Heart left ventricle (tissue), 16 donors: Measurements from ENCODE around the gene RNF26. TPM values are rescaled to one million over a fixed set of nuclear protein-coding genes. Genes with fewer than 3 reads are reported as not detected.

Experiments
- ATAC-seq, 4 donors: fragments of 200-7000 bp; cut with Tn5 transposase; one replicate each; pipeline ENCODE4 v1.9.1; 2020 to 2022; ENCODE audit warnings: moderate library complexity in 4 of 4, mild to moderate bottlenecking in 3 of 4, moderate number of reproducible peaks in 1 of 4
- DNase-seq, 5 donors: peaks; one replicate each; pipeline ENCODE4 v3.0.0-alpha.2; 2020
- H3K27ac ChIP-seq, 12 donors: fragments of 200-600 bp; sonication (generic) in 4 of 12; one replicate each; pipeline versions ENCODE4 v1.5.0 to v1.8.0; 2016 to 2022; ENCODE audit warnings: mild to moderate bottlenecking in 2 of 12
- H3K27me3 ChIP-seq, 9 donors: fragments of 200-600 bp; sonication (generic) in 2 of 9; one replicate each; pipeline versions ENCODE4 v1.5.1 to v1.8.0; 2016 to 2022; ENCODE audit warnings: mild to moderate bottlenecking in 3 of 9
- H3K36me3 ChIP-seq, 9 donors: fragments of 200-600 bp; sonication (generic) in 2 of 9; one replicate each; pipeline versions ENCODE4 v1.5.0 to v1.8.0; 2018 to 2022; ENCODE audit warnings: mild to moderate bottlenecking in 2 of 9
- H3K4me1 ChIP-seq, 12 donors: fragments of 200-600 bp; sonication (generic) in 4 of 12; one replicate each; pipeline versions ENCODE4 v1.5.0 to v1.8.0; 2016 to 2022; ENCODE audit warnings: mild to moderate bottlenecking in 3 of 12
- H3K4me3 ChIP-seq, 12 donors: fragments of 200-600 bp; sonication (generic) in 4 of 12; one replicate each; pipeline versions ENCODE4 v1.5.0 to v1.8.0; 2017 to 2022; ENCODE audit warnings: mild to moderate bottlenecking in 9 of 12, moderate library complexity in 4 of 12
- H3K9me3 ChIP-seq, 12 donors: fragments of 200-600 bp; sonication (generic) in 4 of 12; one replicate each; pipeline versions ENCODE4 v1.5.0 to v1.8.0; 2016 to 2022; ENCODE audit warnings: mild to moderate bottlenecking in 1 of 12
- POLR2A ChIP-seq, 2 donors: fragments of 450-650 bp; IDR thresholded peaks; one replicate each; pipeline ENCODE4 v1.6.1; 2017; ENCODE audit warnings: antibody characterized with exemption in 2 of 2, mild to moderate bottlenecking in 2 of 2, moderate library complexity in 2 of 2
- WGBS, 4 donors: extraction: QIAGEN DNeasy Blood & Tissue Kit in 2 of 4; methylation state at CpG; one replicate each; pipeline versions ENCODE4 v1.1.5 to v1.1.7; 2013 to 2018; 5-methylcytosine and 5-hydroxymethylcytosine counted together
- intact Hi-C, 10 donors: fragments of 100-400 bp; cut with DNase I; formaldehyde crosslinking; loops; one replicate each; pipeline versions ENCODE4 v1.11.1 to v1.14.2; 2022
- polyA plus RNA-seq, 2 donors: library from polyadenylated mRNA; stranded (reverse); fragments of 200-250 nt; gene quantifications; one replicate each; pipeline ENCODE4 v1.2.3, GENCODE V29; 2013
- total RNA-seq, 9 donors: library from RNA; depleted of rRNA in 2 of 9; stranded (reverse); fragments of >200 nt in 2 of 9; fragmentation: NEBNext Ultra II Directional in 3 of 9; extraction: Animal tissue kit (Norgen Biotek cat#: 25700) in 3 of 9; gene quantifications; one replicate each; pipeline versions ENCODE4 v1.1.0 to v1.2.4, GENCODE V29; 2016 to 2023
- TF ChIP-seq, protein P1 (sequence below), 12 donors: fragments of 200-600 bp; sonication (generic) in 4 of 12; IDR thresholded peaks; one replicate each; pipeline versions ENCODE4 v1.5.0 to v1.8.0; 2018 to 2022; ENCODE audit warnings: antibody characterized with exemption in 12 of 12, mild to moderate bottlenecking in 5 of 12
- donor health status: ischemic (EF 13 %, LVEDD 7.1; RV severe dilation, severe dysfunction).
- donor health status: healthy with polysubstance abuse.
- donor health status: DM: no; HTN: yes; CAD: no.
- donor health status: DM: no; HTN: no; CAD: no.
- donor health status: ischemic (EF 25% LVEDD 6.9; RV normal size, moderate dysfunction).
- donor health status: ischemic (EF 25% LVEDD 5.7; RV mildly dilated, moderate dysfunction).
- donor health status: healthy.
- donor health status: DM: yes; HTN: yes; CAD: no.
- donor health status: ischemic (EF 35%, LVEDD 5.7; RV mildly dilated, moderate dysfunction).
- donor health status: nonischemic (EF 11% LVEDD 7.7; RV severe dilation, severe dysfunction).
- donor health status: DM: yes; HTN: yes; CAD: no.
- donor health status: PGD.
- donor health status: ischemic (EF 29% LVEDD 5.4; RV normal size, mild dysfunction).
- donor health status: nonischemic (EF 23%, LVEDD 6.1; RV moderate dilation, normal function).

Gene RNF26
- total and polyA plus RNA-seq, 11 donors, result 6.2 to 22.4 (median 11.8) TPM

DNA sequence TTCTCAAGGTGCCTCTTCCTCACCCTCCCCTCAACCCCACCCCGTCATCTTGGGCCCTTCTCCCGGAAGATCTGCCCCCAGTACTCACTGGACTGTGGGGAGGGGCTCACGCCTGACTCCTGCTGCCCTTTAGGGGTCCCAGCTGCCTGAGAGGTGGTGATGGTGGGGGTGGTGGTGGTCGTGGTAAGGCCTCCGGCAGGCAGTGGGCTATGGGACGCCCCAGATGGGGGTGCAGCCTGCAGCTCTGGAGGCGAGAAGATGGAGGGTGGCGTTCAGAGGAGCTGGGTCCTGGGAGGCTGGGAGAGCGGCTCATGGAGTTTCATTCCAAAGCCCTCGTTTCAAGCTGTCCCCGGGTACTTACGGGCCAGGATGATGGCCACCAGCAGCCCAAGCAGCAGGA, 11.4 kb downstream of the RNF26 start:
- no peaks in the 10 kb centered on the region for H3K36me3 ChIP-seq
- no peak overlapping the region for H3K27ac ChIP-seq
- no peak for TF ChIP-seq POLR2A (IDR thresholded peaks at IDR 0.05)
- TF ChIP-seq, protein P1, sequence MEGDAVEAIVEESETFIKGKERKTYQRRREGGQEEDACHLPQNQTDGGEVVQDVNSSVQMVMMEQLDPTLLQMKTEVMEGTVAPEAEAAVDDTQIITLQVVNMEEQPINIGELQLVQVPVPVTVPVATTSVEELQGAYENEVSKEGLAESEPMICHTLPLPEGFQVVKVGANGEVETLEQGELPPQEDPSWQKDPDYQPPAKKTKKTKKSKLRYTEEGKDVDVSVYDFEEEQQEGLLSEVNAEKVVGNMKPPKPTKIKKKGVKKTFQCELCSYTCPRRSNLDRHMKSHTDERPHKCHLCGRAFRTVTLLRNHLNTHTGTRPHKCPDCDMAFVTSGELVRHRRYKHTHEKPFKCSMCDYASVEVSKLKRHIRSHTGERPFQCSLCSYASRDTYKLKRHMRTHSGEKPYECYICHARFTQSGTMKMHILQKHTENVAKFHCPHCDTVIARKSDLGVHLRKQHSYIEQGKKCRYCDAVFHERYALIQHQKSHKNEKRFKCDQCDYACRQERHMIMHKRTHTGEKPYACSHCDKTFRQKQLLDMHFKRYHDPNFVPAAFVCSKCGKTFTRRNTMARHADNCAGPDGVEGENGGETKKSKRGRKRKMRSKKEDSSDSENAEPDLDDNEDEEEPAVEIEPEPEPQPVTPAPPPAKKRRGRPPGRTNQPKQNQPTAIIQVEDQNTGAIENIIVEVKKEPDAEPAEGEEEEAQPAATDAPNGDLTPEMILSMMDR (IDR thresholded peaks at IDR 0.05), result no peak
- H3K4me1 ChIP-seq, result peaks cover 0 to 25% (median 12%) of the 10 kb centered on the region in 12 donors
- no peak overlapping the region for H3K4me3 ChIP-seq
- intact Hi-C loops, result no loop called here
- 88 to 93% (median 89%) methylated on average over 11 to 12 of the region's 12 CpGs for WGBS, 4 donors
- no peaks in the 10 kb centered on the region for H3K9me3 ChIP-seq
- H3K27me3 ChIP-seq, result peaks cover 0 to 16% (median 0%) of the 10 kb centered on the region in 9 donors
- DNase-seq (no peak), ATAC-seq (no peak)

DNA sequence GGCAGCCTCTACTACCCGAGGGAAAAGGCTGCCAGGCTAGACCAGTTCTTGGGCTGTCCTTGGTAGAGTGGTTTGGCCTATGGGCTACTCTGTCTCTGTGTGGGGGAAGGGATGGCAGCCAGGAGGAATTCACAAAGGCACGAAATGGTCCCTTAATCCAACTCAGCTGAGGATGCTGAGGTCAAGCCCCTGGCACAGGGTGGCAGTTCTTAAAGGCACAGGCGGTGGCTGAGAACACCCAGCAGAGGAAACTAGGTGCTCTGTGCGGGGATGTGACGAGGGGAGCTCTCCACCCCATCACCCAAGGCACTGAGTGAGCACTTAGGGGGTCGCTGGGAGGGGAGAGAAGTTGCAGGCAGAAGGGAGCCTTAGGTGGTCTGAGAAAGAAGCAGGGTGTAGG, 12.3 kb downstream of the RNF26 start, which contains the start of gene MFRP:
MFRP (minus strand) TSS at position 101 of the 400 bp plus-strand sequence. CDS start 192 bp downstream, outside the sequence.
- 60 to 87% (median 67%) methylated on average over 6 of the region's 6 CpGs for WGBS, 4 donors
- no peak for DNase-seq
- intact Hi-C loops, result no loop called here
- H3K9me3 ChIP-seq, result no peaks in the 10 kb centered on the region
- peaks cover 0 to 17% (median 3%) of the 10 kb centered on the region in 12 donors for H3K4me1 ChIP-seq
- peak within 1 kb of the TSS in 2 of 12 donors; percentile 13 to 31 for H3K27ac ChIP-seq
- H3K27me3 ChIP-seq, result peaks cover 0 to 8% (median 0%) of the 10 kb centered on the region in 9 donors
- TF ChIP-seq POLR2A (IDR thresholded peaks at IDR 0.05), result no peak
- TF ChIP-seq, protein P1 (IDR thresholded peaks at IDR 0.05), result no peak
- H3K36me3 ChIP-seq, result no peaks in the 10 kb centered on the region
- ATAC-seq, result no peak
- H3K4me3 ChIP-seq, result no peak within 1 kb of the TSS

DNA sequence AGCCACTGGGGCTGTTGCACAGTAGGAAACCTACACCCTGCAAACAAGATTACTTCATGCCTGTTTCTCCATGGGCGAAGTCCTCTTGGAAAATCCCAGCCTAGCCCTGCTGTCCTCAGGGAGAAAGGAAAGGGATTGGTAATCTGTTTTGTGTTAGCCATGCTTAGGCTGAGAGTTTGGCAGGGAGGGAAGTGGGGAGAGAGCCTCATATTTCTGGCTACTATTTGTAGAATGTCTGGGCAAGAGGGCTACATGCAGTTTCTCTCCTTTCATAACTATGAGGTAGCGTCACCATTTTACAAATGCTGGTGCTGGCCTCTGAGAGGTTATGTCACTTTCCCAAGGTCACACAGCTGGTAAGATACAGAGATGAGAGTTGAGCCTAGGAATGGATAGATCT, 12.9 kb downstream of the RNF26 start:
- peak in 1 of 4 donors; percentile 29 for ATAC-seq
- intact Hi-C loops, result no loop called here
- H3K27ac ChIP-seq, result peak overlapping the region in 2 of 12 donors; percentile 13 to 31
- peaks cover 0 to 2% (median 0%) of the 10 kb centered on the region in 9 donors for H3K27me3 ChIP-seq
- no peaks in the 10 kb centered on the region for H3K36me3 ChIP-seq
- no peak overlapping the region for H3K4me3 ChIP-seq
- TF ChIP-seq, protein P1 (IDR thresholded peaks at IDR 0.05), result no peak
- TF ChIP-seq POLR2A (IDR thresholded peaks at IDR 0.05), result no peak
- peaks cover 0 to 16% (median 1%) of the 10 kb centered on the region in 12 donors for H3K4me1 ChIP-seq
- no peak for DNase-seq
- H3K9me3 ChIP-seq, result no peaks in the 10 kb centered on the region
- 66 to 80% (median 71%) methylated on average over 2 of the region's 2 CpGs for WGBS, 4 donors

DNA sequence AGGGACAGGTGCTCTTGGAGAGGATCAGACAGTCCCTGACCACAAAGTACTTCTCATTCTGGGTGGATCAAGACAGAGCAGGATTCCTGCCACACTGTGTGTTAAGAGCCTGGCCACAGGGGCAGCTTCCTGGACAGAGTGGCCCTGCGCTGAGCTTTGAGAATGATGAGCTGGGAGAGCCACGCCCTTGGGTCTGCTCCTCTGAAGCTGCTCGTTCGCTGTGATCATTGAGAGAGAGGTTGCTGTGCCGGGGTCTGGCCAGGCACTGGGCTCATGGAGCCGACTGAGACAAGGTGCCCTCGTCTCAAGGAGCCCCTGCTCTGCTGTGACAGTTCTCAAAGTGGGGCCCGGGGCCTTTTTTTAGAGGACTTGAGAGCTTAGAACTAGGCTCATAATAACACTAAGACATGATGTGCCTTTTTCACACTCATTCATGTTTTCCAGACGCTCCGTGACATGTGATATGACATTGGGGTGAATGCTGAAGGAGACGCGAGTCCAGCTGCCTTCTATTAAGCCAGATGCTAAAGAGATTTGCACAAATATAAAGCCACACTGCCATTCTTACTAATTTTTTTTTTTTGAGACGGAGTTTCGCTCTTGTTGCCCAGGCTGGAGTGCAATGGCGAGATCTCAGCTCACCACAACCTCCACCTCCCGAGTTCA, 13.7 kb downstream of the RNF26 start:
- ATAC-seq (no peak), DNase-seq (no peak)
- 72 to 78% (median 75%) methylated on average over 12 to 16 of the region's 16 CpGs for WGBS, 4 donors
- no peak for TF ChIP-seq POLR2A (IDR thresholded peaks at IDR 0.05)
- TF ChIP-seq, protein P1 (IDR thresholded peaks at IDR 0.05), result no peak
- H3K36me3 ChIP-seq, result no peaks in the 10 kb centered on the region
- H3K4me1 ChIP-seq, result peaks cover 0 to 24% (median 8%) of the 10 kb centered on the region in 12 donors
- peaks cover 0 to 6% (median 0%) of the 10 kb centered on the region in 9 donors for H3K27me3 ChIP-seq
- intact Hi-C loops, result no loop called here
- no peak overlapping the region for H3K4me3 ChIP-seq
- peak overlapping the region in 1 of 12 donors; percentile 31 for H3K27ac ChIP-seq
- H3K9me3 ChIP-seq, result no peaks in the 10 kb centered on the region
